ENCODE measurements around the gene RPS6KB2. TPM values are rescaled to one million over a fixed set of nuclear protein-coding genes. Genes with fewer than 3 reads are reported as not detected.

RPS6KB2 gene
- total RNA-seq, 1 experiment from 2014 or later: 116 TPM

- Mint-ChIP-seq H3K4me1 (ENCODE audit: low read depth, unreplicated experiment) (peaks cover 8% of the 10 kb centered on the region), H3K36me3 (ENCODE audit: insufficient read depth, unreplicated experiment) (peaks cover 83% of the 10 kb centered on the region), H3K9me3 (ENCODE audit: unreplicated experiment) (no peaks in the 10 kb centered on the region), H3K27me3 (ENCODE audit: insufficient read depth, unreplicated experiment) (no peaks in the 10 kb centered on the region), H3K27ac (ENCODE audit: unreplicated experiment) (peak overlapping the region; percentile 60), H3K4me3 (ENCODE audit: unreplicated experiment) (no peak overlapping the region)
- H3K9me3 ChIP-seq: no peaks in the 10 kb centered on the region
- ChIA-PET POLR2A (interaction anchor here (0.5 kb wide), 1 partner anchor 780 kb away, joined by 3 read pairs; the partner anchor contains the start of gene RBM14), CTCF (interaction anchor here (0.7 to 0.9 kb wide), 3 partner anchors 14 to 51 kb away, joined by 3 to 4 read pairs (median 3); no protein-coding TSS in a partner anchor)
- no peak overlapping the region for H3K4me3 ChIP-seq (ENCODE audit: low read depth, low read length)
- DNase-seq: no peak
- no peak for TF ChIP-seq CTCF (IDR thresholded peaks at IDR 0.05; ENCODE audit: insufficient read depth in 1 of 2, low read depth in 1 of 2, low read length in 1 of 2, severe bottlenecking in 1 of 2, unreplicated experiment in 1 of 2)
- intact Hi-C loops (cut with micrococcal nuclease; ENCODE audit: unreplicated experiment): no loop called here
- no peaks in the 10 kb centered on the region for H3K27me3 ChIP-seq (replicated peaks; ENCODE audit: control insufficient read depth, insufficient read depth, low read length)
- H3K36me3 ChIP-seq (ENCODE audit: control insufficient read depth, insufficient read depth, low read length): peaks cover 21% of the 10 kb centered on the region
- H3K4me1 ChIP-seq: peaks cover 15% of the 10 kb centered on the region
- no TSS peak for BruUV-seq (replicated peaks)
Measured at GRCh38 chr11:67396587-67397389, 31.5 kb upstream of the RPS6KB2 start.

- ChIA-PET CTCF (no interaction called here), POLR2A (interaction anchor here (0.5 to 0.6 kb wide), 2 partner anchors 23 to 1353 kb away, joined by 3 to 6 read pairs; no protein-coding TSS in a partner anchor)
- Histone ChIP-seq H3K36me3 (ENCODE audit: control insufficient read depth, insufficient read depth, low read length) (peaks cover 21% of the 10 kb centered on the region), H3K9me3 (no peaks in the 10 kb centered on the region), H3K27me3 (replicated peaks; ENCODE audit: control insufficient read depth, insufficient read depth, low read length) (no peaks in the 10 kb centered on the region), H3K4me1 (peaks cover 17% of the 10 kb centered on the region), H3K4me3 (ENCODE audit: low read depth, low read length) (no peak overlapping the region)
- no peak for DNase-seq
- no peak overlapping the region for H3K27ac Mint-ChIP-seq (ENCODE audit: unreplicated experiment)
- BruUV-seq (replicated peaks): no TSS peak
- intact Hi-C loops (cut with micrococcal nuclease; ENCODE audit: unreplicated experiment): no loop called here
- no peak overlapping the region for H3K4me3 Mint-ChIP-seq (ENCODE audit: unreplicated experiment)
- H3K4me1 Mint-ChIP-seq (ENCODE audit: low read depth, unreplicated experiment): peaks cover 8% of the 10 kb centered on the region
- no peak for TF ChIP-seq CTCF (IDR thresholded peaks at IDR 0.05; ENCODE audit: insufficient read depth in 1 of 2, low read depth in 1 of 2, low read length in 1 of 2, severe bottlenecking in 1 of 2, unreplicated experiment in 1 of 2)
- H3K36me3 Mint-ChIP-seq (ENCODE audit: insufficient read depth, unreplicated experiment): peaks cover 75% of the 10 kb centered on the region
- H3K9me3 Mint-ChIP-seq (ENCODE audit: unreplicated experiment): no peaks in the 10 kb centered on the region
- no peaks in the 10 kb centered on the region for H3K27me3 Mint-ChIP-seq (ENCODE audit: insufficient read depth, unreplicated experiment)
Measured at GRCh38 chr11:67397536-67397935, 30.8 kb upstream of the RPS6KB2 start.

- ChIA-PET CTCF (no interaction called here), POLR2A (interaction anchor here (0.5 to 0.6 kb wide), 2 partner anchors 23 to 1352 kb away, joined by 3 to 6 read pairs; no protein-coding TSS in a partner anchor)
- BruUV-seq (replicated peaks): TSS peak; percentile 49
- peaks cover 8% of the 10 kb centered on the region for H3K4me1 Mint-ChIP-seq (ENCODE audit: low read depth, unreplicated experiment)
- no peak for DNase-seq
- H3K36me3 ChIP-seq (ENCODE audit: control insufficient read depth, insufficient read depth, low read length): peaks cover 20% of the 10 kb centered on the region
- H3K4me3 ChIP-seq (ENCODE audit: low read depth, low read length): no peak overlapping the region
- H3K36me3 Mint-ChIP-seq (ENCODE audit: insufficient read depth, unreplicated experiment): peaks cover 70% of the 10 kb centered on the region
- no peak for TF ChIP-seq CTCF (IDR thresholded peaks at IDR 0.05; ENCODE audit: insufficient read depth in 1 of 2, low read depth in 1 of 2, low read length in 1 of 2, severe bottlenecking in 1 of 2, unreplicated experiment in 1 of 2)
- no peak overlapping the region for H3K27ac Mint-ChIP-seq (ENCODE audit: unreplicated experiment)
- H3K9me3 ChIP-seq: no peaks in the 10 kb centered on the region
- H3K27me3 Mint-ChIP-seq (ENCODE audit: insufficient read depth, unreplicated experiment): no peaks in the 10 kb centered on the region
- intact Hi-C loops (cut with micrococcal nuclease; ENCODE audit: unreplicated experiment): no loop called here
- H3K4me3 Mint-ChIP-seq (ENCODE audit: unreplicated experiment): no peak overlapping the region
- H3K9me3 Mint-ChIP-seq (ENCODE audit: unreplicated experiment): no peaks in the 10 kb centered on the region
- no peaks in the 10 kb centered on the region for H3K27me3 ChIP-seq (replicated peaks; ENCODE audit: control insufficient read depth, insufficient read depth, low read length)
- peaks cover 14% of the 10 kb centered on the region for H3K4me1 ChIP-seq
Measured at GRCh38 chr11:67397986-67398660, 30.2 kb upstream of the RPS6KB2 start.
